K562 (cell line): ENCODE measurements around the gene ESR2.

Experiments used
- KLF6 ChIP-seq: fragments of 250-450 bp; sonication (Bioruptor Pico); IDR thresholded peaks from 2 replicates; pipeline ENCODE4 v1.4.0; 2020; ENCODE audit warnings: mild to moderate bottlenecking, moderate library complexity, borderline replicate concordance
- ZFP91 ChIP-seq: sonication (generic); formaldehyde crosslinking; IDR thresholded peaks from 2 replicates; pipeline ENCODE4 v1.8.0; 2022; ENCODE audit warnings: mild to moderate bottlenecking, missing genetic modification reagents
- ZNF77 ChIP-seq: fragments of 250-450 bp; sonication (Bioruptor Pico); IDR thresholded peaks from 2 replicates; pipeline ENCODE4 v1.5.0; 2020

- TF ChIP-seq KLF6 (CRISPR knock-in tag) (no peak), ZFP91 (no peak), ZNF77 (CRISPR knock-in tag) (no peak)
Observed at GRCh38 chr14:64234877-64235651, 59.1 kb downstream of the ESR2 start.
